ENCODE data around the gene SEC22C.

SEC22C gene

DNA sequence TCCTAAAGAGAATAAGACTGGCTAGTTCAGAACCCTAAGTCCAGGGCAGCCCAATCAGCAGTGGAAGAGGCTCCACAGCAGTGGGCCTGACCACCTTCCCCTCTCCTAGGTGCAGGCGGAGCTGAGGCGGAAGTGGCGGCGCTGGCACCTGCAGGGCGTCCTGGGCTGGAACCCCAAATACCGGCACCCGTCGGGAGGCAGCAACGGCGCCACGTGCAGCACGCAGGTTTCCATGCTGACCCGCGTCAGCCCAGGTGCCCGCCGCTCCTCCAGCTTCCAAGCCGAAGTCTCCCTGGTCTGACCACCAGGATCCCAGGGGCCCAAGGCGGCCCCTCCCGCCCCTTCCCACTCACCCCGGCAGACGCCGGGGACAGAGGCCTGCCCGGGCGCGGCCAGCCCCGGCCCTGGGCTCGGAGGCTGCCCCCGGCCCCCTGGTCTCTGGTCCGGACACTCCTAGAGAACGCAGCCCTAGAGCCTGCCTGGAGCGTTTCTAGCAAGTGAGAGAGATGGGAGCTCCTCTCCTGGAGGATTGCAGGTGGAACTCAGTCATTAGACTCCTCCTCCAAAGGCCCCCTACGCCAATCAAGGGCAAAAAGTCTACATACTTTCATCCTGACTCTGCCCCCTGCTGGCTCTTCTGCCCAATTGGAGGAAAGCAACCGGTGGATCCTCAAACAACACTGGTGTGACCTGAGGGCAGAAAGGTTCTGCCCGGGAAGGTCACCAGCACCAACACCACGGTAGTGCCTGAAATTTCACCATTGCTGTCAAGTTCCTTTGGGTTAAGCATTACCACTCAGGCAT is 45.6 kb downstream of the SEC22C start:
- DNase-seq (ENCODE audit: low read depth in 2 of 2) = no peak

DNA sequence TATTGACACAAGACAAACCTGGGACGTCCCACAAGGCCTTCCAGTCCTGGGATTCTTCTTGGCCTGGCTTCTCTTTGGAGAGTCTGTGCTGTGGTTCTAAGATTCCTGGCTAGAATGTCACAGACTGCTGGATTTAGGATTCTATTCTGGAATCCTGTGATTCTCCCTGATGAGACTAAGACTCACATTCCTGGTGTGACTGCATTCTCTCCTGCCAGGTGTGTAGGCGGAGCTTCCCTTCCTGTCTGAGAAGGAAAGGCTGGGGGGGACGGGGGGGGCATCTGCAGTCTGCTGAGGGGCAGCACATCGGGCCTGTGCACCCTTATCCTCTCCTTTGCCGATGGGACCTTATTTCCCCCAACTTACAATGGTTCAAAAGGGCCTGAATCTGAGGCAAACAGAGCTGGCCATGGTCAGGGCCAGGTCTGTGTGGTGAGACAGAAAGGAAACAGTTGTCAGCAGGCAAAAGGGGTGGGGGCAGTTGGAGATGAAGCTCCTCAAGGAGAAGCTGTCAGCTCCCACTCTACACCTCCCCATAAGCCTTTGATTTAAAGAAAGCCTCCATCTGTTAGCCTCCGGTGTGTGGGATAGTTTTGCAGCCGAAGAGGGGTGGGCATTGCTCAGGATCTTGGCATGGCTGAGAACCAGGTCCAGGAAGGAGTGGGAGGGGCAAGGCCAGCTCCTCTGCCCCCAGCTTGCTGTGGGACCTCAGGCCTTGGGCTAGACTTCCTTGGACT is 48.4 kb downstream of the SEC22C start:
- DNase-seq (ENCODE audit: low read depth in 2 of 2) = no peak

DNA sequence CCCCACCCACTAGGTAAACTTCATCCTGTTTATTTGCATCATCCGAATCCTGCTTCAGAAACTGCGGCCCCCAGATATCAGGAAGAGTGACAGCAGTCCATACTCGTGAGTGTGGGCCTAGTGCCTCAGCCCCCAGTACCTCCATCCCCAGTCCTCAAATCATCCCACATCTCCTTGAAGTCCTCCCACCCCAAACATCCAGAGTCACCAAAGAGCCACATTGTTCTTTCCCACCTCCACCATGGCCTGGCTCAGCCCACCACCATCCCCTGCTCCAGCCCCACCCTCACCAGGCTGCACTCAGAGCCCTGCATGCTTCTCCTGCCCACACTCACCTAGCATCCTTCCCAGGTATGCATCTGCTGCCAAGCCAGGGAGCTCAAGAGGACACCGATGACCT is 49.5 kb downstream of the SEC22C start:
- DNase-seq (ENCODE audit: low read depth in 2 of 2) = no peak

DNA sequence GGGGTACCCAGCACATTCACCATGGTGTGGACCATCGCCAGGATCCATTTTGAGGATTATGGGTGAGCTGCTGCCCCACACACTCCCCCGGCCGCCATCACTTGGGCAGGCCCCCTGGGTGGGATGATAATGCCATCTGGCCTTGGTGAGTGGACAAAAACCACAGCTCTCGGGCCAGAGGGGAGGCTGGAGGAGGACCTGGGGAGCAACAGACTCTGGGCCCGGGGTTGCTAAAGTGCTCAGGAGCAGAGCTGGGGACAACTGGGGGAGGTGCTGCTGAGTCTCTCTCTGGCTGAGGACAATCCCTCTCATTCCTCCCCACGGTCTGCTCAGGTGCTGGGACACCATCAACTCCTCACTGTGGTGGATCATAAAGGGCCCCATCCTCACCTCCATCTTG is 50.3 kb downstream of the SEC22C start:
- no peak for DNase-seq (ENCODE audit: low read depth in 2 of 2)

DNA sequence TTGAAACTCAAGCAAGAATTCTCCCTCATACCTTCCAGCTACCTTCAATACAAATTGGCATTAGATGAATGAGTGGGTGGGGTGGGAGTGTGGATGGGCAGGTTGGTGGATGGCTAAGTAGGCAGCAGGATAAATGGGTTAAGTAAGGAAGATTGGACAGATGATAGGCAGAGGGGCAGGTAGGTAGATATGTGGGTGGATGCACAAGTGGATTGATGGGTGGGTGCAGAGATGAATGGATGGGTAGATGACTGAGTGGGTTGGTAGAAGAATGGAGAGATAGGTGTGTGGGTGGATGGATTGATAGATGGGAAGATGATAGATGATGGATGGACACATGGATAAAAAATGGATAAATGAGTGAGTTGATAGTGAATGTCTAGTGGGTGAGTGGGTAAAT is 51.7 kb downstream of the SEC22C start:
- DNase-seq (ENCODE audit: low read depth in 2 of 2) = no peak

DNA sequence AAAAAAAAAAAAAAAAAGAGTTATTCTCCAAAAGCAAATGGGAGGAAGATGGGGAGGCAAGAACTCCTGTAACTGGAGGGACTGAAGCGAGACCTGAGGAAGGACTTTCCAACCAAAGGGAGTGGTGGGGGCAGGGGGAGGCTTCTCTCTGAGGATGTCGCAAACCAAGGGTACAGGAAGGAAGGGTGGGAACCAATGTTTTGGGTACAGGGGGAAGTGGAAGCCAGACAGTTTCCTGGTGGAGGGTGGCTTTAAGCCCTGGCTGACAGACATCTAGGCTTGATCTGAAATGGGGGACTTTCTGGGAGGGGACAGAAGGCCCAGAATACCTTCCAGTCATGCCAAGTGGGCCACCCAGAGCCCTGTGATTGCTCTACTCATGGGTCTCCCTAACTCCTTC is 52.3 kb downstream of the SEC22C start:
- no peak for DNase-seq (ENCODE audit: low read depth in 2 of 2)

DNA sequence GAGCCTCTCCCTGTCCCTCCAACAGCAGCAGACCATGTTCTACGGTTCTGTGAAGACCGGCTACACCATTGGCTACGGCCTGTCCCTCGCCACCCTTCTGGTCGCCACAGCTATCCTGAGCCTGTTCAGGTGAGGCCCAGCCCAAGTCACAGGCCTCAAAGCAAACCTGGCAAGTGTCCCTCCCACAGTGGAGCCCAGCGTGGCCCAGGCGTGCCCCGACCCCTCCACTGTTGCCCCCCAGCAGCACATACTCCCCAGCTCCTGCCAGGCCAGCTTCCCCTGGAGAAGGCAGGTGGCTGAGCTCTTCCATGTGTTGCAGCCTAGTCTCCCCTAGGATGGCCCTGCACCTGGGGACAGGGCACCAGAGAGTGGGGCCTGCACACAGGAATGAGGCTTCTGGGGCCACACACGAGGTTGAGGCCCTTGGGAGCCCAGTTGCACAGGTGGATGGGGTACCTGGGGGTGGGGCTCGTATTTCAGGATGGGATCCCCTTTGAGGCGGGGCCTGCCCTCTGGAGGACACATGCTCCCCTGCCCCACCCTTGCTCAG is 54.3 kb downstream of the SEC22C start:
- DNase-seq (ENCODE audit: low read depth in 2 of 2) = no peak

DNA sequence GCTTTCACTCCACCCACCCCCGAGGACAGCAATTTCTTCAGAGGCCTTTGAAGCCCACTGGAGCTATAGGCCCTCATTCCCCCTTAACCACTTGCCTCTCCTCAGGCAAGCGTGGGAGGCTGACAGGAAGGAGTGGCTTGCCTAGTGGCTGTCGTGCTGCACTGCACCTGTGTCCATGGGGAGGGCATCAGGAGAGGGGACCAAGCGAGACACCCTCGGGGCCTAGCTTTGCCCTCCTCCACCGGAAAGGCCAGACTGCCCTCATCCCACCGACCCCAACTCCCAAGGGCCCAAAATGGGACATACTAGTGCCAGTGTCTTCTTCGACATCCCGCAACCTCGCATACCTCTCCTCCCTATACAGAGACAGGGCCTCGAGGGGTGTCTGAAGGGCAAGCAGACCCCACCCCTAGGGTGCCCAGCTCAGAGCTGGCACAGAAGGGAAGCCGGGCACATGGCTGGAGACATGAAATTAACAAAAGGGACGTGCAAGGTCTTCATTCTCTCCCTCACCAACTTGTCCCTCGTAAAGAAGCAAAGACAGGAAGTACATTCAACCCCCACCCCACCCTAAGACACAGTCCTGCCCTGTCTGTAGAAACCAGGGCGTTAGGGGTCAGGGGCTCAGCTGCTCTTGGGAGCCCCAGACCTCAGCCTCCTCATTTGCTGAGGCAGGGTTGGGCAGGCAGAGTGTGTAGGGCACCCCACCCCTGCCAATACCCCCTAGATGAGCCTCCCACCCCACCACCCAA is 55.0 kb downstream of the SEC22C start:
- DNase-seq (ENCODE audit: low read depth in 2 of 2) = peak; percentile 16 to 29

DNA sequence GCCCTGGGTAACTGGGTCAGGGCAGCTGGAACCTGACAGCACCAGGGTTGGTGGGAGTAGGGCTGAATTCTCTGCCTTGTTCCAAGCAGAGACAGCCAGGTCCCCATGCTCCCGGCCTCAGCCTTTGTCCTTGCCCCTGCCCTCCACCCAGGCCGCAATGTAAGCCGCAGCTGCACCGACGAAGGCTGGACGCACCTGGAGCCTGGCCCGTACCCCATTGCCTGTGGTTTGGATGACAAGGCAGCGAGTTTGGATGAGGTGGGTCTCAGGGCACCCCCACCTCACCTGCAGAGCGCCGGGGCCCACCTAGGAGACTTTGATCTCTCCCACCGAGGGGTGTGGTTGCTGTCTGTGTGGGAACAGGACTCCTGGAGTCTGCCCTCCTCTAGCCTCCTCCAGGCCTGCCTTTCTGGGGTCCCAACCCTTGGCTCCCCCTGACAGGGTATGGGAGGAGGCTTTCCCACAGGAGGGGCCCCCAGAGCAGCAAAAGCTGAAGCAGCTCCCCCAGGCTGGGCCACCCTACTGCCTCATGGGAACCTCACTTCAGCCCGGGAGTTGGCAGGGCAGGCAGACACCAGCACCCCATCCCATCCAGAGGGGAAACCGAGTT is 55.9 kb downstream of the SEC22C start:
- DNase-seq (ENCODE audit: low read depth in 2 of 2) = no peak

DNA sequence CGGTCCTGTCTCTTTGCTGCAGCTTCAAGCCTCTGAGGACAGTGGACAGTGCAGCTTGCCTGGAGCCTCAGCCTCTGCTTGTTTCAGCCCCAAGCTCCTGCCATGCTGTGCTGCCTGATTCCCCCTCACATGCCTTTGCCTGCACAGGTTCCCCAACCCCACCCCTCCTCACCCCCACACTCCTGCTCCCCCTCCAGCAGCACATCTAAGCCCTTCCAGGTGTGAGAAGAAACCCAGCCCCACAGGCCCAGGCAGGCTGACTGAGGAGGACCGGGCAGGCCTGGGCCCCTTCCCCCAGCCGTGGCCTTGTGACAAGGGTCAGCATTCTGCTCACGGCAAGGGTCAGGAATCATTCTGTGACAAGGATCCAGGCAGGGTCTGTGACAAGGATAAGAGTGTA is 56.6 kb downstream of the SEC22C start:
- no peak for DNase-seq (ENCODE audit: low read depth in 2 of 2)

DNA sequence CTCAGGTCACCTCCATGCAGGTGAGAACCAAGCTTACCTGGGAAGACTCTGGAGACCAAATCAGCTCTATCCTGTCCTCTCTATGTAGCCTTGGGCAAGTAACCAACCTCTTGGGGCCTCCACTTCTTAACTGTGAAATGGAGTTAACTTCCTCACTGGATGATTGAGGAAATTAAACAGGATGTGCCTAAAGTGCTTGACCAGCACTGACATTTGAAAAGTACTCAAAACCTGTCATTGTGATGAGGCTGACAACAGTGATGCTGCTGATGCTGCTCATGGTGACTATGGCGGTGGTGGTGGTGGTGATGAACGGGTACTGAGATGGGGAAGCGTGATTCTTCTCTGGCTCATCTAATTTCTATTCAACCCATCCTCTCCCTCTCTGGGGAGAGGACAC is 57.0 kb downstream of the SEC22C start:
- no peak for DNase-seq (ENCODE audit: low read depth in 2 of 2)

DNA sequence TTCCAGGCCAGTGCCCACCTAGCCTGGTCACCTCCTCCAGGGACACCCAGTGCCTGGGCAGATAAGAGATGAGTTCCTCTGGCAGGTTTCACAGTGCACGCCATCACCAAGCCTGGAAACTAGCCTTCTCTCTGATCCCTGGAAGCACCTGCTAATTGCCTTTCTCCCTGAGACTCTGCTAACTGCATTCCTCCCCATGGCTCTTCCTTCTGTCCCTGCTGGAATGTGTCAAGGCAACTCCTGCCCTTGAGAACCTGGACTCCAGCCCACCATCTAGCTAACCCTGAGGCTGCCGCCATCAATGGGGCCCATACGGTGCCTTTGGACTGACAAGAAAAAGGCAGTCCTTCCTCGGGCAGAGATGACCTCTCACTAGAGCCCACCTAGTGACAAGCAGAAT is 60.9 kb downstream of the SEC22C start:
- DNase-seq (ENCODE audit: low read depth in 2 of 2) = no peak

DNA sequence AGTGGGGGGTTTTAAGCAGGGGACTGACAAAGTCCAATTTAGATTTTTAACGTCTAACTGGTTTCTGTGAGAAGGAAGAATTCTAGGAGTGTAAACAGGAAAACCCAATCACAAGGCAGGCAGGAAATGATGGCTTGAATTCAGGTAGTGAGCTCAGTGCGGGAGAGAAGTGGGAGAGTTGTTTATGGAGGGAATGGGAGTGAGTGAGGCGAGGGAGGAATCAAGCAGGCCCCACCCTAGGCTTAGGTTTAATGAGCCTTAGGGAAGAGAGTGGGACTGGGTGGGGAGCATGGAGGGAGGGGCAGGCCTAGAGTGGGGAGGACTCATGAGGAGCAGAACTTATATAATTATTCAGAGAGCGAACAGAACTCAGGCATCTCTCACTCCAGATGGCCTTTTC is 61.4 kb downstream of the SEC22C start:
- no peak for DNase-seq (ENCODE audit: low read depth in 2 of 2)

DNA sequence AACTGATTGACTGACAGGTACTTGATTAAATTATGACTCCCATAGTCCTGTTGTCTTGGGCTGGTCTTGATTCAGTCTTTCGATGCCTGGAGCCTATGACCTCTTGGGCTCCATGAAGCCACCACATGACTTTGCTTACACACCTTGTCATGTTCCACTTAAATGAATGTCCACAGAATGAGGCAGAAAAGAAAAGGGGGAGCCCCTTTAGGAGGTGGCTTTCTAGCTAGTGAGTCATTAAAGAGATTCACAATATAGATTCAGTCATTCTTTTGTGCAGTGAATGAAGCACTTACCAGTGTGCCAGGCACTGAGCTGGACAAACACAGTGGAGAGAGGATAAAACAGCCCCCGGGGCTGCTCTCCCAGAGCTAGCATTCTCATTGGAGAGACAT is 62.2 kb downstream of the SEC22C start:
- DNase-seq (ENCODE audit: low read depth in 2 of 2) = no peak

DNA sequence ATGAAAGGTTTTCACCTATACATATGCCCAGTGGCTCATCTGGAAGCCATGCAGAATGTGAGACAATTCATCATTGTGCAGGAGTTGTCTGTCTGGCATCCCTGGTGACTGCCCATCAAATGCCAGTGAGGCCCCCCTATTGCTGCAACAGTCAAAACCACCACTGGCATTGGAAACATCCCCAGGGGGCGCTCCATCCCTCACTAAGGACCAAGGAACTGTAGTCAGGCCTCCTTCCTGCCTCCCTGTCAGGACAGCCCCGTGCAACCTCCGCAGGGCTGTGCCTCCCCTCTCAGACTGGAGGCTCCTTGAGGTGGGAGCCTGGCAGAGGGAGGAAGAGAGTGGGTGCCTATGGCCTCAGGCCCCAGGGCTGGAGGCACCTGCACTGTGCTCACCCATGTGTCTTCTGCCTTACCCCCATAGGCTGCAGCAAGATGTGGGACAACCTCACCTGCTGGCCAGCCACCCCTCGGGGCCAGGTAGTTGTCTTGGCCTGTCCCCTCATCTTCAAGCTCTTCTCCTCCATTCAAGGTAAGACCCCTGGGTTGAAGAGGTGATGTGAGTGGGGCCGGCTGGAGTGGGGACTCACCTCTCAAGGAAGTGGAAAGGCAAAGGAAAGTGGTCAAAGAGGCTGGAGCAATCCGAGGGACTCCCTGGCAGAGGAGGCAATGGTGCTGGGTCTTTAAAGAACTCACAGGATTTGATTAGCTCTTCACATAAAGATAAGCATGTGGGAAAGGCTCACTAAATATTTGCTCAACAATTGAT is 62.8 kb downstream of the SEC22C start:
- DNase-seq (ENCODE audit: low read depth in 2 of 2) = no peak

DNA sequence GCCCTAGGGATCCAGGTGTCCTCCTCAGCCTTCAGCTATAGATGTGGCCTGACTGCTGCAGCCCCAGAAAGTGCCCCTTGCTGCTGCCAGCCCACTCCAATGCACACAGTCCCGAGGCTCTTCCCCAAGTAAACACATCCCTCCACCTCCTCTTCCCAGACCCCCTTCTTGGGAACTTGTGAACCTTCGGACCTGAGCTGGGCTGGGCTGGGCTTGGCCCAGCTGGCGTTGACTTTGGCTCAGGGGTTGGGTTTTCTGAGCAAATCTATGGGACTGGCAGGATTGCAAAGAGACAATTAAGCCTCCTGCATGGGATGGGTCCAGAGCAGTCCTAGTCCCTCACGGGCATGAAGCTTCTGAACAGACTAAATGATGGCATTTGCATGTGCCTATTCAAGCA is 64.7 kb downstream of the SEC22C start:
- no peak for DNase-seq (ENCODE audit: low read depth in 2 of 2)

DNA sequence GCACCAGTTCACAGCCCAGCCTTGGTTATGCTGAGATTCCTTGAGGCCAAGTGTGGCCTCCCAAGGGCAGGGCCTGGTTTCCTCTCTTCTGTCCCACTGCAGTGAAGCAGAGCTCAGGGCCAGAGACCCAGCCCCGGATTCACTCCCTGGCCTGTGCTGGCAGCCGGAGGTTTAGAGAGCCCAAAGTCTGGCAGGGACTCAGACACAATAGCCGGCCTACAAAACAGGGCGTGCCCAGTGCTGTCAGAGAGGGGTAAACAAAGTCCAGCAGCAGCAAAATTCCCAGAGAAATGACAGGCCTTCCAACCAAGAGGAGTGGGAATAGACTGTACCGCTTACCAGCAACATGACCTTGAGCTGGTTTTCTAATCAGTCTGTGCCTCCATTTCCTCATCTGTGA is 65.3 kb downstream of the SEC22C start:
- no peak for DNase-seq (ENCODE audit: low read depth in 2 of 2)

DNA sequence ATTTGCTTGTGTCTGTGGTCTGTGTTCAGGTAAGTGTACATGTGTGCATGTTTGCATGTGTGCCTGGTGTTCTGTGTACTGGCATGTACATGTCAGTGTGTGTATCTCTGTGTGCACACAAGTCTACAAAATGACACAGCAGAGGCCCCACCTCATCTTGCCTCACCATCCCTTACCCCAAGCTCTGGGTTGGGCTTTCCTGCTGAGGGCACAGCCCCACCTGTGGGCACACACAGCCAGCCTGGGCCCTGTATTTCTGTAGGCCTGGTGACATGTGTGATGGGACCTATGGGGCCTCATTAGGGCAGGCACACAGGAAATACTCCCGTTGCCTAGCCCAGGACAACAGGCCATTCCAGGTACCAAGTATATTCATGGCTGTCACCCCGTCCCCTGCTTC is 65.8 kb downstream of the SEC22C start:
- no peak for DNase-seq (ENCODE audit: low read depth in 2 of 2)

DNA sequence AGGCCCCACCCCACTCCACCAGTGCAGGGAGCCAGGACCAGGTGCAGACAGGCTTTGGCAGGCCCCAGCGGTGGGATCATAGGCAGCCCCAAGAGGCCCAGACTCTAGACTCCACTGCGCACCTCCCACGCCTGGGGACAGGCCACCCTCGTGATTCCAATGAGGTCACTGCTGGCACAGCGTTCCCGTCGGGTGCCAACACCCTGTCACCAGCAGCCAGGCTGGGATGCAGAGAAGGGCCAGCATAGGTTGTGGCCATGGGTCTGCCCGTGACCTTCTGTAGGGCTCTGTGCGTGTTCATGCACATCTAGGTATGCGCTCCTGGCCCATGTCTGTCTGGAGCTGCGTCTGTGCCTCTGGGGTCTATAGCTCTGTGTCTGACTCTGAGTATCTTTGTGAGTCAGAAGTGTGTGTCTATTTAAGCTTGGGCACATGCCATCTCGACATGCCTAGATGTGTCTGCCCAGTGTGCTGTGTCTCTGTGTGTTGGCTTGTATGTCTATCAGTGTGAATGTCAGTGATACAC is 66.3 kb downstream of the SEC22C start:
- DNase-seq (ENCODE audit: low read depth in 2 of 2) = no peak

DNA sequence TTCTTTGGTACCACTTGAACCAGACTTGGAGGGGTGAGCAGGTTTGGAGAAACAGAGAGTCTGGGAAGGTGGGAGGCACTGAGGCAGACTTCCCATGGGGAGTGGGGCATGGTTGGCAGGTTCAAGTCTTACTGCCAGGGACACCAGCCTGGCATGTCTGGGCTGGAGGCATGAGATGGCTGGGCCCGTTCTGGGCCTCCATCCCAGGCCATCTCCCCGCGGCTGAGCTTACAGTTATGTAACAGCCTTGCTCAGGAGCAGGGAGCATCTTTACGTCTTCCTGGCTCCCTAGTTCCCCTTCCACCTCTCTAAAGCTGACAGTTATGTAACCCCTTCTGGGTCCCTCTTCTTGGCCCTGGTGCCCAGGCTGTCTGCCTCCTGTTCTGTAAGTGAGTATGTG is 66.9 kb downstream of the SEC22C start:
- no peak for DNase-seq (ENCODE audit: low read depth in 2 of 2)

DNA sequence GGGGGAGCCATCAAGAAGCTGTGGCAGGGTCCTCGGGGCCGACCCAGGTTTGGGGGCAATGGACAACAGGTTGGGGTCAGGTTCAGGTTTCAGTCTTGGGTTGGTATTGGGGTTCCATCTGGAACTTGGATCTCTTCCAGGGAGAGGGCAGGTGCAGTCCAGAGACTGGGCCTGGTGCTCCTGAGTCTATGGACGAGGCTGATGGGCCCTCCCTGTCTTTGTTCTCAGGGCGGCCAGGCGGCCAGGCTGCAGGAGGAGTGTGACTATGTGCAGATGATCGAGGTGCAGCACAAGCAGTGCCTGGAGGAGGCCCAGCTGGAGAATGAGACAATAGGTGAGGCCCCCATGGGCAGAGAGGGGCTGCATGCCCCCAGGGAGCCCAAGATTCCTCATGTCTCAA is 68.2 kb downstream of the SEC22C start:
- no peak for DNase-seq (ENCODE audit: low read depth in 2 of 2)
